ENCODE results near the gene KIAA1549. TPM values are rescaled to one million over a fixed set of nuclear protein-coding genes. Genes with fewer than 3 reads are reported as not detected.

The KIAA1549 gene
- total and polyA plus RNA-seq, 9 of the 15 experiments (the other 6 are each of a cell fraction or from before 2014, with no cell fraction given), result 0.01 to 0.29 (median 0.07) TPM

DNA sequence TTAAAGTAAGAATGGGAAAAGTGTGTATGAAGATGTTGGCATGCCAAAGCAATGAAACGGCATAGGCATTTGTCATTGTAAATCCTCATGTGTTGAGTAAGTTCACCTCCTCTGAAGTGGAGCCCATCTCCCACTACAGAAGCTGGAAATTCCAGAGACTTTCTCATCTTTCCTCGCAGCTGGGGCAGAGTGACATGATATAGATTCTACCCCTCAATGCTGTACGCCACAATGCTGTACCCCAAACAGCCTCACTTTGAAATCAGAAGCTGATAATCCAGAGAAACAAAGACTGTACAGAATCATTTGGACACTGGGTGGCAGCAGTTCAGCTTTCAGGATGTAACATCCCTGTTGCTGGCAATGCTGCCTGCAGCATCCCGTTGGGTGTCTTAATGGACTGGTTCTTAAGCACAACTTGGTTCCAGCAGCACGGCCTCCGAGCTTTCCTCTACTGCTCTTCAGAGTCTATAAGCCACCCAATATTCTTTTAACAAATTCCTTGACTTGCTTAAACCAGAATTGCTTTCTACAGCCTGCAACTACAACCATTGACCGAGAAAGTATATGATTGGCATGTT is 35.8 kb upstream of the KIAA1549 start (continued):
- TF ChIP-seq, protein P1, sequence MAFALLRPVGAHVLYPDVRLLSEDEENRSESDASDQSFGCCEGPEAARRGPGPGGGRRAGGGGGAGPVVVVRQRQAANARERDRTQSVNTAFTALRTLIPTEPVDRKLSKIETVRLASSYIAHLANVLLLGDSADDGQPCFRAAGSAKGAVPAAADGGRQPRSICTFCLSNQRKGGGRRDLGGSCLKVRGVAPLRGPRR (CRISPR knock-in tag; IDR thresholded peaks at IDR 0.05), result no peak
- TF ChIP-seq, protein P2, sequence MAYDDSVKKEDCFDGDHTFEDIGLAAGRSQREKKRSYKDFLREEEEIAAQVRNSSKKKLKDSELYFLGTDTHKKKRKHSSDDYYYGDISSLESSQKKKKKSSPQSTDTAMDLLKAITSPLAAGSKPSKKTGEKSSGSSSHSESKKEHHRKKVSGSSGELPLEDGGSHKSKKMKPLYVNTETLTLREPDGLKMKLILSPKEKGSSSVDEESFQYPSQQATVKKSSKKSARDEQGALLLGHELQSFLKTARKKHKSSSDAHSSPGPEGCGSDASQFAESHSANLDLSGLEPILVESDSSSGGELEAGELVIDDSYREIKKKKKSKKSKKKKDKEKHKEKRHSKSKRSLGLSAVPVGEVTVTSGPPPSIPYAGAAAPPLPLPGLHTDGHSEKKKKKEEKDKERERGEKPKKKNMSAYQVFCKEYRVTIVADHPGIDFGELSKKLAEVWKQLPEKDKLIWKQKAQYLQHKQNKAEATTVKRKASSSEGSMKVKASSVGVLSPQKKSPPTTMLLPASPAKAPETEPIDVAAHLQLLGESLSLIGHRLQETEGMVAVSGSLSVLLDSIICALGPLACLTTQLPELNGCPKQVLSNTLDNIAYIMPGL (CRISPR knock-in tag; IDR thresholded peaks at IDR 0.05), result no peak
- TF ChIP-seq, protein P3, sequence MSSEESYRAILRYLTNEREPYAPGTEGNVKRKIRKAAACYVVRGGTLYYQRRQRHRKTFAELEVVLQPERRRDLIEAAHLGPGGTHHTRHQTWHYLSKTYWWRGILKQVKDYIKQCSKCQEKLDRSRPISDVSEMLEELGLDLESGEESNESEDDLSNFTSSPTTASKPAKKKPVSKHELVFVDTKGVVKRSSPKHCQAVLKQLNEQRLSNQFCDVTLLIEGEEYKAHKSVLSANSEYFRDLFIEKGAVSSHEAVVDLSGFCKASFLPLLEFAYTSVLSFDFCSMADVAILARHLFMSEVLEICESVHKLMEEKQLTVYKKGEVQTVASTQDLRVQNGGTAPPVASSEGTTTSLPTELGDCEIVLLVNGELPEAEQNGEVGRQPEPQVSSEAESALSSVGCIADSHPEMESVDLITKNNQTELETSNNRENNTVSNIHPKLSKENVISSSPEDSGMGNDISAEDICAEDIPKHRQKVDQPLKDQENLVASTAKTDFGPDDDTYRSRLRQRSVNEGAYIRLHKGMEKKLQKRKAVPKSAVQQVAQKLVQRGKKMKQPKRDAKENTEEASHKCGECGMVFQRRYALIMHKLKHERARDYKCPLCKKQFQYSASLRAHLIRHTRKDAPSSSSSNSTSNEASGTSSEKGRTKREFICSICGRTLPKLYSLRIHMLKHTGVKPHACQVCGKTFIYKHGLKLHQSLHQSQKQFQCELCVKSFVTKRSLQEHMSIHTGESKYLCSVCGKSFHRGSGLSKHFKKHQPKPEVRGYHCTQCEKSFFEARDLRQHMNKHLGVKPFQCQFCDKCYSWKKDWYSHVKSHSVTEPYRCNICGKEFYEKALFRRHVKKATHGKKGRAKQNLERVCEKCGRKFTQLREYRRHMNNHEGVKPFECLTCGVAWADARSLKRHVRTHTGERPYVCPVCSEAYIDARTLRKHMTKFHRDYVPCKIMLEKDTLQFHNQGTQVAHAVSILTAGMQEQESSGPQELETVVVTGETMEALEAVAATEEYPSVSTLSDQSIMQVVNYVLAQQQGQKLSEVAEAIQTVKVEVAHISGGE (CRISPR knock-in tag; IDR thresholded peaks at IDR 0.05), result no peak
- TF ChIP-seq CC2D1A (IDR thresholded peaks at IDR 0.05), result 0 out of 2 replicates have a peak, but pooled peaks have one; percentile 37
- TF ChIP-seq, protein P4, sequence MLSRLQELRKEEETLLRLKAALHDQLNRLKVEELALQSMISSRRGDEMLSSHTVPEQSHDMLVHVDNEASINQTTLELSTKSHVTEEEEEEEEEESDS (CRISPR knock-in tag; IDR thresholded peaks at IDR 0.05), result no peak
- TF ChIP-seq MAFK (IDR thresholded peaks at IDR 0.05; ENCODE audit: low read length), result no peak
- no peak for TF ChIP-seq ZNF444 (CRISPR knock-in tag; IDR thresholded peaks at IDR 0.05)
- no peak for TF ChIP-seq ADNP (tag; IDR thresholded peaks at IDR 0.05)
- no peak for TF ChIP-seq NFATC3 (IDR thresholded peaks at IDR 0.05)
- no peak for TF ChIP-seq EHMT2 (IDR thresholded peaks at IDR 0.05)
- peak; percentile 67; the same call in 1 of the 2 replicates for TF ChIP-seq STAG1 (CRISPR knock-in tag; IDR thresholded peaks at IDR 0.05; ENCODE audit: borderline replicate concordance)
- TF ChIP-seq, protein P5, sequence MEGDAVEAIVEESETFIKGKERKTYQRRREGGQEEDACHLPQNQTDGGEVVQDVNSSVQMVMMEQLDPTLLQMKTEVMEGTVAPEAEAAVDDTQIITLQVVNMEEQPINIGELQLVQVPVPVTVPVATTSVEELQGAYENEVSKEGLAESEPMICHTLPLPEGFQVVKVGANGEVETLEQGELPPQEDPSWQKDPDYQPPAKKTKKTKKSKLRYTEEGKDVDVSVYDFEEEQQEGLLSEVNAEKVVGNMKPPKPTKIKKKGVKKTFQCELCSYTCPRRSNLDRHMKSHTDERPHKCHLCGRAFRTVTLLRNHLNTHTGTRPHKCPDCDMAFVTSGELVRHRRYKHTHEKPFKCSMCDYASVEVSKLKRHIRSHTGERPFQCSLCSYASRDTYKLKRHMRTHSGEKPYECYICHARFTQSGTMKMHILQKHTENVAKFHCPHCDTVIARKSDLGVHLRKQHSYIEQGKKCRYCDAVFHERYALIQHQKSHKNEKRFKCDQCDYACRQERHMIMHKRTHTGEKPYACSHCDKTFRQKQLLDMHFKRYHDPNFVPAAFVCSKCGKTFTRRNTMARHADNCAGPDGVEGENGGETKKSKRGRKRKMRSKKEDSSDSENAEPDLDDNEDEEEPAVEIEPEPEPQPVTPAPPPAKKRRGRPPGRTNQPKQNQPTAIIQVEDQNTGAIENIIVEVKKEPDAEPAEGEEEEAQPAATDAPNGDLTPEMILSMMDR (IDR thresholded peaks at IDR 0.05 in 2 of 3, conservative IDR thresholded peaks at IDR 0.05 in 1 of 3; ENCODE audit: insufficient read depth in 2 of 3, low read depth in 1 of 3, low read length in 3 of 3), result peak; percentile 88 to 97 (median 91)
- TF ChIP-seq SMAD2 (IDR thresholded peaks at IDR 0.05; ENCODE audit: low read depth, low read length), result no peak
- TF ChIP-seq ZNF165 (CRISPR knock-in tag; IDR thresholded peaks at IDR 0.05; ENCODE audit: borderline replicate concordance), result no peak
- no peak for TF ChIP-seq CHD1 (IDR thresholded peaks at IDR 0.05; ENCODE audit: low read length)
- no peak for TF ChIP-seq SP2 (IDR thresholded peaks at IDR 0.05; ENCODE audit: extremely low read depth, low read depth, low read length, poor library complexity, severe bottlenecking)
- TF ChIP-seq ZSCAN29 (IDR thresholded peaks at IDR 0.05), result no peak
- no peak for TF ChIP-seq ZBTB8A (IDR thresholded peaks at IDR 0.05; ENCODE audit: partially characterized antibody)
- TF ChIP-seq NUFIP1 (IDR thresholded peaks at IDR 0.05; ENCODE audit: partially characterized antibody), result no peak
- TF ChIP-seq HDGF (IDR thresholded peaks at IDR 0.05), result no peak
- TF ChIP-seq JUN (IDR thresholded peaks at IDR 0.05; ENCODE audit: borderline replicate concordance, low read depth, low read length), result 0 out of 2 replicates have a peak, but pooled peaks have one; percentile 36
- no peak for TF ChIP-seq JUN (CRISPR knock-in tag; IDR thresholded peaks at IDR 0.05; ENCODE audit: borderline replicate concordance)
